HCT116 (cell line): ENCODE results near the gene LCT. TPM values are rescaled to one million over a fixed set of nuclear protein-coding genes. Genes with fewer than 3 reads are reported as not detected.

Experiments used
- ATAC-seq: fragments of 200-7000 bp; cut with Tn5 transposase; 2 replicates; pipeline ENCODE4 v1.9.1; 2020; ENCODE audit warnings: mild to moderate bottlenecking, moderate library complexity
- BruUV-seq: library from RNA; stranded (reverse); fragments of 400-500 nt; replicated peaks from 2 replicates; lab custom pipeline; 2021; lab: Mats Ljungman, UMichigan
- CTCF ChIA-PET: fragments of 300-600 bp; sonication (Branson Sonifier 250); formaldehyde crosslinking; loops from one replicate; lab custom pipeline; 2021; ENCODE audit warnings: antibody characterized with exemption; lab: Charles Lee
- POLR2A ChIA-PET: fragments of 300-600, 350-600 bp; sonication (Branson Sonifier 250); formaldehyde crosslinking; loops from one replicate; lab custom pipeline; 2021; ENCODE audit warnings: antibody characterized with exemption; lab: Charles Lee
- RAD21 ChIA-PET, 2 experiments: fragments of 300-600 bp; sonication (Branson Sonifier 250); formaldehyde crosslinking; loops; one replicate each; lab custom pipeline; 2023; ENCODE audit warnings: low total read pairs in 2 of 2; ENCODE audit not compliant: uncharacterized antibody in 2 of 2, unreplicated experiment in 2 of 2, low non-redundant PET in 1 of 2; lab: Charles Lee
- DNase-seq: peaks from one replicate; pipeline ENCODE4 v3.0.0-alpha.2; 2010; ENCODE audit warnings: low read depth, low spot score
- H2AFZ ChIP-seq: fragments of 200-600 bp; shearing (Covaris generic), sonication (generic); 2 replicates; pipeline ENCODE4 v1.6.1; 2017; ENCODE audit warnings: low read depth, mixed run types, mixed read lengths, antibody characterized with exemption, low read length; ENCODE audit not compliant: poor library complexity, severe bottlenecking
- H3K27ac ChIP-seq: 2 replicates; pipeline ENCODE4 v1.5.1; 2012; ENCODE audit warnings: low read depth, low read length
- H3K27me3 ChIP-seq: fragments of 200-600 bp; sonication (generic); 2 replicates; pipeline ENCODE4 v1.6.1; 2016; ENCODE audit warnings: mixed run types, low read length, mixed read lengths; ENCODE audit not compliant: insufficient read depth
- H3K36me3 ChIP-seq, 2 experiments: fragments of 200-500 bp in 1 of 2; fragments of 200-600 bp in 1 of 2; sonication (Bioruptor generic) in 1 of 2; sonication (generic) in 1 of 2; 2 replicates each; pipeline versions ENCODE4 v1.5.1 to v1.6.1; 2014 to 2016; ENCODE audit warnings: low read length in 2 of 2, inconsistent platforms in 1 of 2, mixed read lengths in 1 of 2, mixed run types in 1 of 2; ENCODE audit not compliant: insufficient read depth in 2 of 2, control insufficient read depth in 1 of 2
- H3K4me1 ChIP-seq, 2 experiments: fragments of 200-600 bp in 1 of 2; sonication (generic) in 1 of 2; 2 replicates each; pipeline versions ENCODE4 v1.5.1 to v1.6.1; 2012 to 2017; ENCODE audit warnings: low read length in 2 of 2, inconsistent platforms in 1 of 2, mild to moderate bottlenecking in 1 of 2, mixed read lengths in 1 of 2, mixed run types in 1 of 2, moderate library complexity in 1 of 2; ENCODE audit not compliant: insufficient read depth in 2 of 2, control insufficient read depth in 1 of 2
- H3K4me2 ChIP-seq: fragments of 200-600 bp; sonication (generic); 2 replicates; pipeline ENCODE4 v1.6.1; 2017; ENCODE audit warnings: mixed run types, low read length, mixed read lengths
- H3K4me3 ChIP-seq, 2 experiments: fragments of 200-600 bp in 1 of 2; sonication (generic) in 1 of 2; replicated peaks in 1 of 2; 2 replicates each; pipeline ENCODE4 v1.5.1; 2011 to 2016; ENCODE audit warnings: low read length in 2 of 2, control low read depth in 1 of 2, low read depth in 1 of 2, mild to moderate bottlenecking in 1 of 2, mixed read lengths in 1 of 2, mixed run types in 1 of 2
- H3K79me2 ChIP-seq: fragments of 200-600 bp; sonication (generic); 2 replicates; pipeline ENCODE4 v1.6.1; 2017; ENCODE audit warnings: mild to moderate bottlenecking, mixed run types, low read length, moderate library complexity, mixed read lengths; ENCODE audit not compliant: insufficient read depth
- H3K9ac ChIP-seq: fragments of 200-600 bp; sonication (generic); 2 replicates; pipeline ENCODE4 v1.6.1; 2016; ENCODE audit warnings: low read length, mixed read lengths
- H3K9me2 ChIP-seq: fragments of 200-600 bp; sonication (generic), shearing (Covaris generic); 2 replicates; pipeline ENCODE4 v1.6.1; 2017; ENCODE audit warnings: mixed run types, mild to moderate bottlenecking, moderate library complexity; ENCODE audit not compliant: insufficient read depth
- H3K9me3 ChIP-seq, 2 experiments: fragments of 200-500 bp in 1 of 2; fragments of 200-600 bp in 1 of 2; sonication (Bioruptor generic) in 1 of 2; sonication (generic) in 1 of 2; 2 replicates each; pipeline ENCODE4 v1.6.1; 2014 to 2017; ENCODE audit warnings: low read length in 2 of 2, mixed read lengths in 2 of 2, inconsistent platforms in 1 of 2, low read depth in 1 of 2, mild to moderate bottlenecking in 1 of 2, mixed run types in 1 of 2, moderate library complexity in 1 of 2; ENCODE audit not compliant: control insufficient read depth in 1 of 2, insufficient read depth in 1 of 2
- H4K20me1 ChIP-seq: fragments of 200-600 bp; sonication (generic), shearing (Covaris generic); 2 replicates; pipeline ENCODE4 v1.6.1; 2017; ENCODE audit warnings: mixed run types, mild to moderate bottlenecking, moderate library complexity; ENCODE audit not compliant: insufficient read depth
- CBX3 ChIP-seq: IDR thresholded peaks from 2 replicates; pipeline ENCODE4 v1.6.1; 2012; ENCODE audit warnings: low read depth
- EGR1 ChIP-seq: IDR thresholded peaks from 2 replicates; pipeline ENCODE4 v1.6.1; 2012; ENCODE audit warnings: low read depth
- POLR2A ChIP-seq: IDR thresholded peaks from 2 replicates; pipeline ENCODE4 v1.7.0; 2011; ENCODE audit warnings: borderline replicate concordance; ENCODE audit not compliant: insufficient read depth, insufficient read length; ENCODE audit errors: extremely low read depth
- POLR2AphosphoS5 ChIP-seq: IDR thresholded peaks from 2 replicates; pipeline ENCODE4 v1.6.1; 2011; ENCODE audit warnings: mild to moderate bottlenecking, low read depth, low read length, moderate library complexity
- SIN3A ChIP-seq: IDR thresholded peaks from 2 replicates; pipeline ENCODE4 v1.6.1; 2012; ENCODE audit warnings: low read depth
- SP1 ChIP-seq: IDR thresholded peaks from 2 replicates; pipeline ENCODE4 v1.6.1; 2012; ENCODE audit warnings: low read depth
- YY1 ChIP-seq: IDR thresholded peaks from 2 replicates; pipeline ENCODE4 v1.6.1; 2011; ENCODE audit warnings: low read length, low read depth, moderate library complexity, mild to moderate bottlenecking; ENCODE audit not compliant: insufficient replicate concordance; ENCODE audit errors: extremely low read depth
- ZFX ChIP-seq: fragments of 450-650 bp; IDR thresholded peaks from 2 replicates; pipeline ENCODE4 v1.6.1; 2017
- intact Hi-C: fragments of 100-400 bp; cut with micrococcal nuclease; formaldehyde crosslinking; loops from 2 replicates; pipeline ENCODE4 v1.10.0; 2022
- total RNA-seq: library from RNA; stranded (reverse); gene quantifications from one replicate; pipeline ENCODE4 v1.2.1, GENCODE V29; 2021; ENCODE audit not compliant: unreplicated experiment
- TF ChIP-seq, protein P1 (sequence below): IDR thresholded peaks from 2 replicates; pipeline ENCODE4 v1.6.1; 2012
- TF ChIP-seq, protein P2 (sequence below): IDR thresholded peaks from 2 replicates; pipeline ENCODE4 v1.6.1; 2012; ENCODE audit warnings: low read depth
- TF ChIP-seq, protein P3 (sequence below): IDR thresholded peaks from 2 replicates; pipeline ENCODE4 v1.6.1; 2012
- TF ChIP-seq, protein P4 (sequence below), 3 experiments: fragments of 200-600 bp in 1 of 3; sonication (generic) in 1 of 3; IDR thresholded peaks in 2 of 3; conservative IDR thresholded peaks in 1 of 3; 2 replicates each; pipeline ENCODE4 v1.5.1; 2012 to 2017; ENCODE audit warnings: low read depth in 2 of 3, low read length in 2 of 3, antibody characterized with exemption in 1 of 3, borderline replicate concordance in 1 of 3, control low read depth in 1 of 3, mild to moderate bottlenecking in 1 of 3, mixed read lengths in 1 of 3, mixed run types in 1 of 3, moderate library complexity in 1 of 3; ENCODE audit not compliant: insufficient read depth in 1 of 3

The LCT gene
- total RNA-seq, 1 experiment from 2014 or later, result 0.12 TPM

DNA sequence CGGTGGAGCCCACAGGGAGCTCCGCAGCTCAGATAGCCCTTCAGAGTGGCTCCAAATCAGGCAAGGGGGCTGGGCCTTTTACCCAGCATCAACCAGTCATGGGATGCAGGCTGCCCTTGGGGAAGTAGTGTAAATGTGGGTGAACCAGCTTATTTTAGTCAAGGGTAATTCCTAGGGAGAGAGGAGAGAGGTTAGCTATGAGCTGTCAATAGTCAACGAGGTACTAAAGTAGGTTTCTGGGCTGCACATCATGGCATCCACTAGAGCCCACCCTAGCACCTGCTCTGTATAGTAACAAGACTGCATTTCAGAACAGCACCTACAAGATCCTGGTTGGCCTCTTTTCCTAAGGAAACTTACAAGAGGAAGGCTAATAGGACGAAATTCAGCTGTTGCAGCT lies 48.7 kb upstream of the LCT start:
- Histone ChIP-seq H3K4me1 (no peaks in the 10 kb centered on the region), H3K27me3 (no peaks in the 10 kb centered on the region), H2AFZ (no peak overlapping the region), H3K27ac (no peak overlapping the region), H3K36me3 (no peaks in the 10 kb centered on the region), H4K20me1 (no peaks in the 10 kb centered on the region), H3K4me2 (no peak overlapping the region), H3K9me2 (no peaks in the 10 kb centered on the region), H3K9ac (no peak overlapping the region), H3K4me3 (no peak overlapping the region), H3K9me3 (no peaks in the 10 kb centered on the region), H3K79me2 (no peaks in the 10 kb centered on the region)
- RAD21 ChIA-PET, result no interaction called here
- intact Hi-C loops, result no loop called here
- BruUV-seq, result no TSS peak
- CTCF ChIA-PET, result interaction anchor here (0.7 kb wide), 1 partner anchor 9 kb away, joined by 4 read pairs; the partner anchor contains the start of gene MCM6
- ATAC-seq (no peak), DNase-seq (no peak)
- TF ChIP-seq SP1 (no peak), YY1 (no peak), CBX3 (no peak), EGR1 (no peak), SIN3A (no peak), POLR2A (no peak), POLR2AphosphoS5 (no peak), ZFX (no peak)
- TF ChIP-seq, protein P1, sequence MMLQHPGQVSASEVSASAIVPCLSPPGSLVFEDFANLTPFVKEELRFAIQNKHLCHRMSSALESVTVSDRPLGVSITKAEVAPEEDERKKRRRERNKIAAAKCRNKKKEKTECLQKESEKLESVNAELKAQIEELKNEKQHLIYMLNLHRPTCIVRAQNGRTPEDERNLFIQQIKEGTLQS, result no peak
- TF ChIP-seq, protein P2, sequence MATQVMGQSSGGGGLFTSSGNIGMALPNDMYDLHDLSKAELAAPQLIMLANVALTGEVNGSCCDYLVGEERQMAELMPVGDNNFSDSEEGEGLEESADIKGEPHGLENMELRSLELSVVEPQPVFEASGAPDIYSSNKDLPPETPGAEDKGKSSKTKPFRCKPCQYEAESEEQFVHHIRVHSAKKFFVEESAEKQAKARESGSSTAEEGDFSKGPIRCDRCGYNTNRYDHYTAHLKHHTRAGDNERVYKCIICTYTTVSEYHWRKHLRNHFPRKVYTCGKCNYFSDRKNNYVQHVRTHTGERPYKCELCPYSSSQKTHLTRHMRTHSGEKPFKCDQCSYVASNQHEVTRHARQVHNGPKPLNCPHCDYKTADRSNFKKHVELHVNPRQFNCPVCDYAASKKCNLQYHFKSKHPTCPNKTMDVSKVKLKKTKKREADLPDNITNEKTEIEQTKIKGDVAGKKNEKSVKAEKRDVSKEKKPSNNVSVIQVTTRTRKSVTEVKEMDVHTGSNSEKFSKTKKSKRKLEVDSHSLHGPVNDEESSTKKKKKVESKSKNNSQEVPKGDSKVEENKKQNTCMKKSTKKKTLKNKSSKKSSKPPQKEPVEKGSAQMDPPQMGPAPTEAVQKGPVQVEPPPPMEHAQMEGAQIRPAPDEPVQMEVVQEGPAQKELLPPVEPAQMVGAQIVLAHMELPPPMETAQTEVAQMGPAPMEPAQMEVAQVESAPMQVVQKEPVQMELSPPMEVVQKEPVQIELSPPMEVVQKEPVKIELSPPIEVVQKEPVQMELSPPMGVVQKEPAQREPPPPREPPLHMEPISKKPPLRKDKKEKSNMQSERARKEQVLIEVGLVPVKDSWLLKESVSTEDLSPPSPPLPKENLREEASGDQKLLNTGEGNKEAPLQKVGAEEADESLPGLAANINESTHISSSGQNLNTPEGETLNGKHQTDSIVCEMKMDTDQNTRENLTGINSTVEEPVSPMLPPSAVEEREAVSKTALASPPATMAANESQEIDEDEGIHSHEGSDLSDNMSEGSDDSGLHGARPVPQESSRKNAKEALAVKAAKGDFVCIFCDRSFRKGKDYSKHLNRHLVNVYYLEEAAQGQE, result no peak
- TF ChIP-seq, protein P3, sequence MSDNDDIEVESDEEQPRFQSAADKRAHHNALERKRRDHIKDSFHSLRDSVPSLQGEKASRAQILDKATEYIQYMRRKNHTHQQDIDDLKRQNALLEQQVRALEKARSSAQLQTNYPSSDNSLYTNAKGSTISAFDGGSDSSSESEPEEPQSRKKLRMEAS, result no peak
- TF ChIP-seq, protein P4, sequence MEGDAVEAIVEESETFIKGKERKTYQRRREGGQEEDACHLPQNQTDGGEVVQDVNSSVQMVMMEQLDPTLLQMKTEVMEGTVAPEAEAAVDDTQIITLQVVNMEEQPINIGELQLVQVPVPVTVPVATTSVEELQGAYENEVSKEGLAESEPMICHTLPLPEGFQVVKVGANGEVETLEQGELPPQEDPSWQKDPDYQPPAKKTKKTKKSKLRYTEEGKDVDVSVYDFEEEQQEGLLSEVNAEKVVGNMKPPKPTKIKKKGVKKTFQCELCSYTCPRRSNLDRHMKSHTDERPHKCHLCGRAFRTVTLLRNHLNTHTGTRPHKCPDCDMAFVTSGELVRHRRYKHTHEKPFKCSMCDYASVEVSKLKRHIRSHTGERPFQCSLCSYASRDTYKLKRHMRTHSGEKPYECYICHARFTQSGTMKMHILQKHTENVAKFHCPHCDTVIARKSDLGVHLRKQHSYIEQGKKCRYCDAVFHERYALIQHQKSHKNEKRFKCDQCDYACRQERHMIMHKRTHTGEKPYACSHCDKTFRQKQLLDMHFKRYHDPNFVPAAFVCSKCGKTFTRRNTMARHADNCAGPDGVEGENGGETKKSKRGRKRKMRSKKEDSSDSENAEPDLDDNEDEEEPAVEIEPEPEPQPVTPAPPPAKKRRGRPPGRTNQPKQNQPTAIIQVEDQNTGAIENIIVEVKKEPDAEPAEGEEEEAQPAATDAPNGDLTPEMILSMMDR (IDR thresholded peaks at IDR 0.05 in 2 of 3, conservative IDR thresholded peaks at IDR 0.05 in 1 of 3; ENCODE audit: borderline replicate concordance in 1 of 3, insufficient read depth in 1 of 3, low read depth in 2 of 3, low read length in 2 of 3), result no peak
- POLR2A ChIA-PET, result no interaction called here
